KMS-11 (cell line): ENCODE results near the gene GLYR1.
A peak's percentile ranks its signal among the peaks of the same experiment; 100 is the strongest.

Experiments
- H2AFZ ChIP-seq: fragments of 200-600 bp; sonication (generic); 2 replicates; pipeline ENCODE4 v1.6.1; 2016; ENCODE audit warnings: antibody characterized with exemption, mixed run types, low read depth
- H3K27ac ChIP-seq: fragments of 200-600 bp; sonication (generic); 2 replicates; pipeline ENCODE4 v1.6.1; 2016; ENCODE audit warnings: mild to moderate bottlenecking, mixed run types
- H3K27me3 ChIP-seq: fragments of 200-600 bp; sonication (generic); 2 replicates; pipeline ENCODE4 v1.6.1; 2017; ENCODE audit warnings: mild to moderate bottlenecking, low read depth, mixed run types, moderate library complexity; ENCODE audit not compliant: insufficient read depth
- H3K36me3 ChIP-seq: fragments of 200-600 bp; sonication (generic); 2 replicates; pipeline ENCODE4 v1.6.1; 2017; ENCODE audit warnings: mild to moderate bottlenecking, mixed run types; ENCODE audit not compliant: insufficient read depth
- H3K4me1 ChIP-seq: fragments of 200-600 bp; sonication (generic); 2 replicates; pipeline ENCODE4 v1.6.1; 2016; ENCODE audit warnings: mild to moderate bottlenecking, low read depth, mixed run types; ENCODE audit not compliant: poor library complexity, severe bottlenecking
- H3K4me2 ChIP-seq: fragments of 200-600 bp; sonication (generic); 2 replicates; pipeline ENCODE4 v1.7.0; 2016; ENCODE audit warnings: mild to moderate bottlenecking, mixed run types
- H3K4me3 ChIP-seq: fragments of 200-600 bp; sonication (generic); IDR thresholded peaks from 2 replicates; pipeline ENCODE4 v1.6.1; 2017; ENCODE audit warnings: low read depth, low read length, mixed read lengths; ENCODE audit not compliant: insufficient read depth
- H3K79me2 ChIP-seq: fragments of 200-600 bp; sonication (generic); 2 replicates; pipeline ENCODE4 v1.6.1; 2016; ENCODE audit warnings: low read depth, mixed run types; ENCODE audit not compliant: insufficient read depth
- H3K9ac ChIP-seq: fragments of 200-600 bp; sonication (generic); 2 replicates; pipeline ENCODE4 v1.6.1; 2016; ENCODE audit warnings: mild to moderate bottlenecking, mixed run types
- H4K20me1 ChIP-seq: fragments of 200-600 bp; sonication (generic); 2 replicates; pipeline ENCODE4 v1.6.1; 2016; ENCODE audit warnings: mild to moderate bottlenecking, mixed run types; ENCODE audit not compliant: insufficient read depth
- TF ChIP-seq, protein P1 (sequence below): fragments of 200-600 bp; sonication (generic); conservative IDR thresholded peaks from 2 replicates; pipeline ENCODE4 v1.6.1; 2017; ENCODE audit warnings: low read depth, mild to moderate bottlenecking, antibody characterized with exemption, low read length, moderate library complexity, mixed read lengths

GLYR1 gene

DNA sequence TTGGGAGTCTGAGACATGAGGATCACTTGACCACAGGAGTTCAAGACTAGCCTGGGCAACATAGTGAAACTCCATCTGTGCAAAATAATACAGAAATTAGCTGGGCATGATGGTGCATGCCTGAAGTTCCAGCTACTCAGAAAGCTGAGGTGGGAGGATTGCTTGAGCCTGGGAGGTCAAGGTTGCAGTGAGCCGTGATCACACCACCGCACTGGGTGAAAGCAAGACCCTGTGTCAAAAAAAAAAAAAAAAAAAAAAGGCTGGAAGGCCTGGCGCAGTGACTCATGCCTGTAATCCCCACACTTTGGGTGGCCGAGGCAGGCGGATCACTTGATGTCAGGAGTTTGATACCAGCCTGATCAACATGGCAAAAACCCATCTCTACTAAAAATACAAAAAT is 8.3 kb upstream of the GLYR1 start:
- Histone ChIP-seq H3K4me2 (no peak overlapping the region), H4K20me1 (peaks cover 9% of the 10 kb centered on the region), H3K27me3 (no peaks in the 10 kb centered on the region), H3K9ac (no peak overlapping the region), H2AFZ (no peak overlapping the region), H3K36me3 (peaks cover 11% of the 10 kb centered on the region; the same call in 1 of the 2 replicates), H3K79me2 (peaks cover 30% of the 10 kb centered on the region), H3K27ac (no peak overlapping the region), H3K4me1 (peaks cover 14% of the 10 kb centered on the region), H3K4me3 (no peak overlapping the region)
- TF ChIP-seq, protein P1, sequence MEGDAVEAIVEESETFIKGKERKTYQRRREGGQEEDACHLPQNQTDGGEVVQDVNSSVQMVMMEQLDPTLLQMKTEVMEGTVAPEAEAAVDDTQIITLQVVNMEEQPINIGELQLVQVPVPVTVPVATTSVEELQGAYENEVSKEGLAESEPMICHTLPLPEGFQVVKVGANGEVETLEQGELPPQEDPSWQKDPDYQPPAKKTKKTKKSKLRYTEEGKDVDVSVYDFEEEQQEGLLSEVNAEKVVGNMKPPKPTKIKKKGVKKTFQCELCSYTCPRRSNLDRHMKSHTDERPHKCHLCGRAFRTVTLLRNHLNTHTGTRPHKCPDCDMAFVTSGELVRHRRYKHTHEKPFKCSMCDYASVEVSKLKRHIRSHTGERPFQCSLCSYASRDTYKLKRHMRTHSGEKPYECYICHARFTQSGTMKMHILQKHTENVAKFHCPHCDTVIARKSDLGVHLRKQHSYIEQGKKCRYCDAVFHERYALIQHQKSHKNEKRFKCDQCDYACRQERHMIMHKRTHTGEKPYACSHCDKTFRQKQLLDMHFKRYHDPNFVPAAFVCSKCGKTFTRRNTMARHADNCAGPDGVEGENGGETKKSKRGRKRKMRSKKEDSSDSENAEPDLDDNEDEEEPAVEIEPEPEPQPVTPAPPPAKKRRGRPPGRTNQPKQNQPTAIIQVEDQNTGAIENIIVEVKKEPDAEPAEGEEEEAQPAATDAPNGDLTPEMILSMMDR, result no peak

DNA sequence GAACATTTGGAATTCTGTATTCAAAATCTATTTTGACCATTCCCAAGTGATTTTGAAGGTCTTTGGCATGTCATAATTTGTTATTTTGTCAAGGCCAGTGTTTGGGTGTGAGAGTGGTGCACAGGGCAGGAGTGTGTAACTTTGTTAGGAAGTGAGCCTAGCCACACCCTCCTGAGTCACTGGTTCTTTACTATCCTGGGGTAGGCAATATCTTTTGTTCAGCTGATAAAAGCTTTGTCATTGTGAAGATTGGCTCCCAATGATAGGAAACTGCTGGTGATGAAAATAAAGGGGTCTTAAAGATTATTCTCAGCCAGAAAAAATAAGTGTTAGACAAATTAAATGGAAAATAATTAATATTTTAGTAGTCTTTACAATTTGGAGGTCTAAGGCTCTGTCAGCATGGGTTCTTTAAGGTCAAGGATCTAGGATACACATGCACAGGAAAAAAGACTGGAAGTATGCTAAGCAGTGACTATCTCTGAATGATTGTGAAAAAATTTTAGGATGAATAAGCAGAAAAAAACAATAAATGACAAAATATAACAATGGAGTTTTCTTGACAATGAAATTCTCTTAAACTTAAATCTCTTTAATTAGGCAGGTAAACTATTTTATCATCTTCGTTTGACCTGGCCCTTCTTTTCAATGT is 5.3 kb upstream of the GLYR1 start:
- Histone ChIP-seq H3K27me3 (no peaks in the 10 kb centered on the region), H4K20me1 (peaks cover 9% of the 10 kb centered on the region), H3K9ac (no peak overlapping the region), H3K79me2 (peaks cover 56% of the 10 kb centered on the region), H2AFZ (no peak overlapping the region), H3K4me3 (no peak overlapping the region), H3K36me3 (peaks cover 11% of the 10 kb centered on the region; the same call in 1 of the 2 replicates), H3K4me1 (peaks cover 32% of the 10 kb centered on the region), H3K4me2 (no peak overlapping the region), H3K27ac (no peak overlapping the region)
- TF ChIP-seq, protein P1, result no peak

DNA sequence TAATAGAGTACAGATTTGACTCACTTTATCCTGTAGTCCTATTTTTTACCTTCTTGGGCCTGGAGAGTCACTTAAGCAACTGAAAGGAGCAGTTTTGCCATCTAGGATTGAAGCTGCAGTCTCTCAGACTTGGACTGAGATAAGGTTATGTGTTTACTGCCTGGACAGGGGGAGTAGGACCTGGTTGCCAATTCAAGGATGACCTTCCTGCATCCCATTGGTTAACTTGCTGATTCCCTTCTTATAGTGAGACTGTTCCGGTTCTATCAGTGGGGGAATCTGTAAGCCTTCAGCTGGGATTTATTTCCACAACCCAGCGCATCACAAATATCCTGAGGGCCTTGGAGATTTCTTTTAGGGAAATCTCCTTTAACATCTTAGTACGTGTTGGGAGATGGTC is 3.1 kb upstream of the GLYR1 start:
- Histone ChIP-seq H2AFZ (no peak overlapping the region), H3K27ac (no peak overlapping the region), H3K4me2 (peak overlapping the region; percentile 95), H3K79me2 (peaks cover 74% of the 10 kb centered on the region), H4K20me1 (peaks cover 9% of the 10 kb centered on the region), H3K4me3 (no peak overlapping the region), H3K9ac (no peak overlapping the region), H3K27me3 (no peaks in the 10 kb centered on the region), H3K4me1 (peaks cover 42% of the 10 kb centered on the region), H3K36me3 (peaks cover 11% of the 10 kb centered on the region; the same call in 1 of the 2 replicates)
- TF ChIP-seq, protein P1, result no peak

DNA sequence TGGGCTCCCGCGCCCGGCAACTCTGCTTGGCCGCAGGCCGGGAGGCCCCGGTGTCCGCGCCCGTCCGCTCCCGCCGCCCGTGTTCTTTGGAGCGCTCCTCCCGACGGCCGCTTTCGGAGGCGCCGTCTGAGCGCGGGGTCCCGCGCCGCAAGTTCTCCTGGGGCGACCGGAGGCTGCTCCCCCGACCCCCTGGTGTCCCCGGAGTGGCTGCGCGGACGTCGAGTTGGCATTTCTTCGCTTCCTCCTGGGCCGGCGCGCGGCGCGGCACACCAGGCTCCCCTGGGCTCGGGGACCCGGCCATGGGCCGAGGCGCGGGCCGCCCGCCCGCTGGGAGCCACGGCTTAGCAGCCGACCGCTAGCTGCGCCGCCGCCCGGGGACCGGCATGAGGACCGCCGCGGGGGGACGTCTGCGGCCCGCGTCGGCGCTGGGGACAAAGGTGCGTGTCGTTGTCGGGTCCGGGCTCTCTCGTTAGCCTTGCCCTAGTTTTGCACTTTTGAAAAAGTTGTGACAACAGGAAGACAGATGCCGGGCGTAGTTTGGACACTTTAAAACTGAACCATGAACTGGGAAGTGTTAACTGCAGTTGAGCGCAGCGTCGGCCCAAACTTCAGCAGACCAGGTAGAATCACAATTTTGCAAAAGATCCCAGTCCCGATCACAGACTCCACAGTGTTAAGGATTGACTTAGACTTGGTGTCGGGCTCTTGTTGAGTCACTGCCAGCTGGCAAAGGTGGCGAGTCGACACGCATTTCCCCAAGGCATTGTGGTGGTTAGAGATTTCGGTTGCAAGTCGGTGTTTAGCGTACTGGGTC is 893 bp upstream of the GLYR1 start:
- H4K20me1 ChIP-seq, result peaks cover 9% of the 10 kb centered on the region
- peaks cover 10% of the 10 kb centered on the region; the same call in 1 of the 2 replicates for H3K36me3 ChIP-seq
- peaks cover 89% of the 10 kb centered on the region for H3K79me2 ChIP-seq
- H3K4me1 ChIP-seq, result peaks cover 46% of the 10 kb centered on the region
- H3K27ac ChIP-seq, result peak overlapping the region; percentile 77
- no peaks in the 10 kb centered on the region for H3K27me3 ChIP-seq
- peak overlapping the region; percentile 69 for H2AFZ ChIP-seq
- peak overlapping the region; percentile 90 for H3K9ac ChIP-seq
- TF ChIP-seq, protein P1, result no peak
- H3K4me2 ChIP-seq, result peak overlapping the region; percentile 95
- H3K4me3 ChIP-seq, result no peak overlapping the region
